ENCODE data around the gene CYP1A1. TPM values are rescaled to one million over a fixed set of nuclear protein-coding genes. Genes with fewer than 3 reads are reported as not detected.

CYP1A1 gene
- total and polyA plus RNA-seq, 2 donors (not counting 1 experiment from before 2014, with no cell fraction given) = under 0.01 TPM; not detected in 1

GRCh38 chr15:74710319-74711094 lies 14.8 kb downstream of the CYP1A1 start:
- no peaks in the 10 kb centered on the region for H3K79me2 ChIP-seq (ENCODE audit: control insufficient read depth, insufficient read depth, low read length)
- H3K36me3 ChIP-seq (ENCODE audit: control insufficient read depth, insufficient read depth, low read length) = no peaks in the 10 kb centered on the region
- no peaks in the 10 kb centered on the region for H4K20me1 ChIP-seq (ENCODE audit: control insufficient read depth, extremely low read depth, insufficient read depth, low read length)
- no peak overlapping the region for H3K4me3 ChIP-seq (replicated peaks in 1 of 4; ENCODE audit: control extremely low read depth in 1 of 4, insufficient read depth in 1 of 4, low read depth in 3 of 4, low read length in 4 of 4)
- no peaks in the 10 kb centered on the region for H3K9me3 ChIP-seq (ENCODE audit: control insufficient read depth, insufficient read depth, low read depth, low read length)
- no peak for DNase-seq (ENCODE audit: low read depth in 2 of 2)
- no peak overlapping the region for H2AFZ ChIP-seq (ENCODE audit: low read length)
- H3K9ac ChIP-seq (ENCODE audit: insufficient read depth, low read length) = no peak overlapping the region
- TF ChIP-seq CTCF (conservative IDR thresholded peaks at IDR 0.05 in 1 of 2, IDR thresholded peaks at IDR 0.05 in 1 of 2; ENCODE audit: low read depth in 1 of 2, low read length in 2 of 2) = no peak
- TF ChIP-seq EZH2 (IDR thresholded peaks at IDR 0.05; ENCODE audit: low read length, missing control alignments) = no peak
- peaks cover 2% of the 10 kb centered on the region for H3K27me3 ChIP-seq (ENCODE audit: control insufficient read depth, insufficient read depth, low read length)
- no peaks in the 10 kb centered on the region for H3K4me1 ChIP-seq (ENCODE audit: control insufficient read depth, extremely low read depth, insufficient read depth, low read length)
- no peak overlapping the region for H3K4me2 ChIP-seq (ENCODE audit: extremely low read depth, insufficient read depth, low read length)
- no peak overlapping the region for H3K27ac ChIP-seq (ENCODE audit: insufficient read depth, low read length)

- Histone ChIP-seq H3K9ac (ENCODE audit: insufficient read depth, low read length) (no peak overlapping the region), H2AFZ (ENCODE audit: low read length) (no peak overlapping the region), H3K4me2 (ENCODE audit: extremely low read depth, insufficient read depth, low read length) (no peak overlapping the region), H3K27me3 (ENCODE audit: control insufficient read depth, insufficient read depth, low read length) (peaks cover 4% of the 10 kb centered on the region), H3K27ac (ENCODE audit: insufficient read depth, low read length) (no peak overlapping the region), H3K4me1 (ENCODE audit: control insufficient read depth, extremely low read depth, insufficient read depth, low read length) (no peaks in the 10 kb centered on the region), H3K4me3 (replicated peaks in 1 of 4; ENCODE audit: control extremely low read depth in 1 of 4, insufficient read depth in 1 of 4, low read depth in 3 of 4, low read length in 4 of 4) (no peak overlapping the region), H4K20me1 (ENCODE audit: control insufficient read depth, extremely low read depth, insufficient read depth, low read length) (no peaks in the 10 kb centered on the region), H3K9me3 (ENCODE audit: control insufficient read depth, insufficient read depth, low read depth, low read length) (no peaks in the 10 kb centered on the region), H3K79me2 (ENCODE audit: control insufficient read depth, insufficient read depth, low read length) (no peaks in the 10 kb centered on the region), H3K36me3 (ENCODE audit: control insufficient read depth, insufficient read depth, low read length) (no peaks in the 10 kb centered on the region)
- DNase-seq (ENCODE audit: low read depth in 2 of 2) = no peak
- TF ChIP-seq EZH2 (IDR thresholded peaks at IDR 0.05; ENCODE audit: low read length, missing control alignments) = no peak
- TF ChIP-seq CTCF (conservative IDR thresholded peaks at IDR 0.05 in 1 of 2, IDR thresholded peaks at IDR 0.05 in 1 of 2; ENCODE audit: low read depth in 1 of 2, low read length in 2 of 2) = no peak
Measured at GRCh38 chr15:74709892-74710291, 15.4 kb downstream of the CYP1A1 start.

GRCh38 chr15:74709011-74709410 lies 16.3 kb downstream of the CYP1A1 start:
- Histone ChIP-seq H3K9me3 (ENCODE audit: control insufficient read depth, insufficient read depth, low read depth, low read length) (no peaks in the 10 kb centered on the region), H3K27me3 (ENCODE audit: control insufficient read depth, insufficient read depth, low read length) (peaks cover 4% of the 10 kb centered on the region), H3K4me1 (ENCODE audit: control insufficient read depth, extremely low read depth, insufficient read depth, low read length) (no peaks in the 10 kb centered on the region), H3K36me3 (ENCODE audit: control insufficient read depth, insufficient read depth, low read length) (no peaks in the 10 kb centered on the region), H2AFZ (ENCODE audit: low read length) (no peak overlapping the region), H3K4me2 (ENCODE audit: extremely low read depth, insufficient read depth, low read length) (no peak overlapping the region), H3K9ac (ENCODE audit: insufficient read depth, low read length) (no peak overlapping the region), H4K20me1 (ENCODE audit: control insufficient read depth, extremely low read depth, insufficient read depth, low read length) (no peaks in the 10 kb centered on the region), H3K27ac (ENCODE audit: insufficient read depth, low read length) (no peak overlapping the region), H3K79me2 (ENCODE audit: control insufficient read depth, insufficient read depth, low read length) (no peaks in the 10 kb centered on the region), H3K4me3 (replicated peaks in 1 of 4; ENCODE audit: control extremely low read depth in 1 of 4, insufficient read depth in 1 of 4, low read depth in 3 of 4, low read length in 4 of 4) (no peak overlapping the region)
- no peak for TF ChIP-seq EZH2 (IDR thresholded peaks at IDR 0.05; ENCODE audit: low read length, missing control alignments)
- no peak for TF ChIP-seq CTCF (conservative IDR thresholded peaks at IDR 0.05 in 1 of 2, IDR thresholded peaks at IDR 0.05 in 1 of 2; ENCODE audit: low read depth in 1 of 2, low read length in 2 of 2)
- DNase-seq (ENCODE audit: low read depth in 2 of 2) = no peak

Measured in fibroblast of lung (primary cell).